ENCODE data around the gene FAM187B.
"Not testable (repeated sequence)": the region's sequence is repeated elsewhere in the genome, so short reads cannot be mapped to it uniquely, and the experiment has no call there.

Gene FAM187B

GRCh38 chr19:35211545-35212230 is 16.9 kb downstream of the FAM187B start:
- DNase-seq, result peak; percentile 81

- no peak for DNase-seq
Observed at GRCh38 chr19:35209646-35210045, 18.9 kb downstream of the FAM187B start.

- no peak for DNase-seq
Observed at GRCh38 chr19:35208121-35208520, 20.4 kb downstream of the FAM187B start.

GRCh38 chr19:35207391-35207871 is 21.1 kb downstream of the FAM187B start:
- peak; percentile 57 for DNase-seq

- peak; percentile 40 for DNase-seq
Observed at GRCh38 chr19:35206855-35207254, 21.7 kb downstream of the FAM187B start.

GRCh38 chr19:35206379-35206778 is 22.2 kb downstream of the FAM187B start:
- peak; percentile 51 for DNase-seq

GRCh38 chr19:35205733-35206323 is 22.7 kb downstream of the FAM187B start:
- no peak for DNase-seq

- DNase-seq, result no peak
Observed at GRCh38 chr19:35204799-35205732, 23.5 kb downstream of the FAM187B start.

- DNase-seq, result no peak
Observed at GRCh38 chr19:35202722-35203688, 25.5 kb downstream of the FAM187B start.

- no peak for DNase-seq
Observed at GRCh38 chr19:35199481-35199880, 29.1 kb downstream of the FAM187B start.

GRCh38 chr19:35196861-35197260 is 31.7 kb downstream of the FAM187B start:
- not testable (repeated sequence) for DNase-seq

GRCh38 chr19:35195830-35196229 is 32.7 kb downstream of the FAM187B start:
- DNase-seq, result no peak

GRCh38 chr19:35194012-35194984 is 34.2 kb downstream of the FAM187B start:
- DNase-seq, result no peak

- DNase-seq, result no peak
Observed at GRCh38 chr19:35184884-35185283, 43.7 kb downstream of the FAM187B start.

GRCh38 chr19:35184267-35184666 is 44.3 kb downstream of the FAM187B start:
- no peak for DNase-seq

- no peak for DNase-seq
Observed at GRCh38 chr19:35181387-35181786, 47.2 kb downstream of the FAM187B start.

GRCh38 chr19:35179830-35180229 is 48.7 kb downstream of the FAM187B start:
- DNase-seq, result no peak

GRCh38 chr19:35178701-35179100 is 49.8 kb downstream of the FAM187B start:
- no peak for DNase-seq

- no peak for DNase-seq
Observed at GRCh38 chr19:35177377-35178274, 50.9 kb downstream of the FAM187B start.

- no peak for DNase-seq
Observed at GRCh38 chr19:35176181-35176570, 52.4 kb downstream of the FAM187B start.
